GM12892 (cell line): ENCODE data around the gene SLMAP.

ENCODE experiments used
- POLR2A ChIP-seq: IDR thresholded peaks from 2 replicates; pipeline ENCODE4 v1.6.1; 2011; ENCODE audit warnings: low read depth, low read length, control low read depth
- POLR2AphosphoS5 ChIP-seq: IDR thresholded peaks from 2 replicates; pipeline ENCODE4 v1.6.1; 2011; ENCODE audit warnings: low read depth, low read length, control low read depth
- TAF1 ChIP-seq: IDR thresholded peaks from 2 replicates; pipeline ENCODE4 v1.6.1; 2011; ENCODE audit warnings: low read depth, mild to moderate bottlenecking, control low read depth, low read length, borderline replicate concordance

- TF ChIP-seq POLR2AphosphoS5 = no peak
- TF ChIP-seq POLR2A = no peak
- TF ChIP-seq TAF1 = no peak
Observed at GRCh38 chr3:57777774-57778173, 21.7 kb downstream of the SLMAP start.
